Eye (tissue), 1 donor: ENCODE data around the gene TRPC1.
"Not testable (repeated sequence)": the region's sequence is repeated elsewhere in the genome, so short reads cannot be mapped to it uniquely, and the experiment has no call there.

Experiments used
- DNase-seq: peaks from one replicate; pipeline ENCODE4 v3.0.0-alpha.2; 2015

The TRPC1 gene

DNA sequence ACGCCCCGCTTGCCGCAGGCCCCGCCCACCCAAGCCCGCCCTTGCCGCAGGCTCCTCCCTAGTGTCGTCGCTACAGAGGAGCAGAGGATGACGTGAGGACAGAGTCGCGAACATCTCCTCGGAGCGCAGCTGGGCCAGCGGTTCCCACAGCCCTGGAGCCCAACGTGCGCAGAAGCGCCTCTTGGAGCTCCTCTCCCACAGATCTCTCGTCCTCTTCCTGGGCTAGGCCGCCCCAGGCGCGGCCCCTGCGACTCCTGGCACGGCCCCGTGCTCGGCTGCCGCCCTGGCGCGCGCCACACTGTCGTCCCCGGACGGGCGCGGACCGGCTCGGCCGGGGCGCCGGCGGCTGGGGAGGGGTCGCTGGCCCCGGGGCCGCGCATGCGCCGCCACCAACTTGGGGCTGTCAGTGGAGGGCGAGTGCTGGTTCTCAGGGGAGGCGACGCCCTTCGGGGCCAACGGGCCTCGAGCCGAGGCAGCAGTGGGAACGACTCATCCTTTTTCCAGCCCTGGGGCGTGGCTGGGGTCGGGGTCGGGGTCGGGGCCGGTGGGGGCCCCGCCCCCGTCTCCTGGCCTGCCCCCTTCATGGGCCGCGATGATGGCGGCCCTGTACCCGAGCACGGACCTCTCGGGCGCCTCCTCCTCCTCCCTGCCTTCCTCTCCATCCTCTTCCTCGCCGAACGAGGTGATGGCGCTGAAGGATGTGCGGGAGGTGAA, at the start of gene TRPC1:
TSS of gene TRPC1 (plus strand) at position 67 of the 714 bp plus-strand sequence. CDS start at position 593, 526 bp downstream.
- DNase-seq: peak; percentile 95

DNA sequence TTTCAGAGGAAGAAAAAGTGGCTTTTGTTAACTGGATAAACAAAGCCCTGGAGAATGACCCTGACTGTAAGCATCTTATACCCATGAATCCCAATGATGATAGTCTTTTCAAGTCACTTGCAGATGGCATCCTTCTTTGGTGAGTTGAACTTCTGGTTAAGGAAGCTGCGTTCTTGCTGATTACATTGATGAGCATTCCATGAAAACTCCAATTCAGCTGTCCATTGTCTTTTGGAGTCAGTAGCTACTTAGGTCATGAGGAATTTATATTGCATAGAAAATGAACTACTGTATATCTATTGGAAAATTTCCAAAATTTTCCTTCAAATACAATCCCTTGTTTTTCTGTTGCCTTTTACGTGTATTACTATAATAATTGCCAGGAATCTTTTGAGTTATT, 47.7 kb upstream of the TRPC1 start:
- DNase-seq: no peak

- no peak for DNase-seq
Measured at GRCh38 chr3:142680710-142681109, 43.1 kb upstream of the TRPC1 start.

DNA sequence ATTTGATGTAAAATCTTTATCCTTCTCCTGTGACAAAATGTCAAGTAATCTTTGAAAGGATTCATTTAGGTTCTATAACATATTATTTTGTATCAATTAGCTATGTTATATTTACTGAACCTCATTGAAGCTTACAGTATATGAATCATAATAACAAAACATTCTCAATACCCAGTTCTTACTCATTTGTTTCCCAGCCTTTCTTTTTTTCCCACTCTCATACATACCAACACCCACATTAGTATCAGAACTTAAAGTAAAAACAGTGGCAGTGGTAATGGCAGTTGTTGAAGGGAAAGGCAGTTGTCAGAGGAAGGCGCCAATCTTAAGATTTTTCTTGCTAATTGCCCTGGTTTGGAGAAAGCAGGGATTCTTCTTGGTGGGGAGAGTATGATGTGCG, 33.2 kb upstream of the TRPC1 start:
- no peak for DNase-seq

DNA sequence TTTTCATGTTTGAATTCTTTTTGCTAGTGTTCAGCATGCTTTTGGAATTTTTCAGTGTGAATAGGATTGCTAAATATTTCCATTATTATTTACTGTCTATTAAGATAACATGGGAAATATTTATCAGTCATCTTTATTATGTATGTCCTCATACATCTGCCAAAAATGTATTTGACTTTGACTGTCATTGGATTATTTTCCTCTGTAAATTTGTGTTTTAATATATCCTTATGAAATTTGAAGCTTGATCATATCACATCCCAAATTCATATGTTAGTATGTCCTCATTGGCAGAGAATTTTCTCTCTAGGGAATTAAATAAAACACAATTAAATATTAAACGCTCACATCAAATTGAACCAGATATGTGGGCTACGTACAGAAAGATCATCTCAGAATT, 32.3 kb upstream of the TRPC1 start:
- DNase-seq: no peak

GRCh38 chr3:142693136-142693853, 30.5 kb upstream of the TRPC1 start:
- DNase-seq: no peak

GRCh38 chr3:142694225-142694624, 29.6 kb upstream of the TRPC1 start:
- no peak for DNase-seq

DNA sequence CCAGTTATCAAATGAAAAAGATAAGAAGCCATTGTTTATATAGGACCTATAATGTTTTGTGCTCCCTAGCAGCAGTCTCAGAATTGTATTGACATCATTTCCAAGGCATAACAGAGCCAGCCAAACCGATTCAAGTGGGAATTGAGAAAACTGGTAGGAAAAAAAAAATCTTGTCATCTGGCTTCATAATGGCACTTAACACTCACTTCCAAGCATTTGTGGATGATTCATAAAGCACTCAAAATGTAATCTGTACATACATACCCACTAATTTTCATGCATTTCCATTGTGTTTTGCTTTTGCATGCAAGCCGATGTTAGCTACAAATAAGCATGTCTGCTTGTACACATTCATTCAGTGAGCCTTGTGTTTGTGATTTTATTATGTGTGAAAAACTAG, 18.6 kb upstream of the TRPC1 start:
- peak; percentile 6 for DNase-seq

GRCh38 chr3:142706321-142707127, 17.3 kb upstream of the TRPC1 start:
- no peak for DNase-seq

DNA sequence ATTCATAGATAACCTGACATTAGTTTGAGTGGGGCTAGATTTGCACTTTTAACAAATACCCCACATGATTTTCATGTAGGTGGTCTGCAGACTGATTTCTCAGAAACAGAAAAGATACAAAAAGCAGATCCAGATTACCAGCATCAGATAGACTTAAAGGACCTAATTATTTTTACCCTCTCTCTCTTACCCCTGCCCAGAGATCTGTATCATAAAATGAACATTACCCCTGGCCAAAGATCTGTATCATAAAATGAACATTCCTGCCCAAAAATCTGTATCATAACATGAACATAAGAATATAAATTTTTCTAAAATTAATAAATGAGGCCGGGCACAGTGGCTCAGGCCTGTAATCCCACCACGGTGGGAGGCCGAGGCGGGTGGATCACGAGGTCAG, 14.6 kb upstream of the TRPC1 start:
- DNase-seq: no peak

DNA sequence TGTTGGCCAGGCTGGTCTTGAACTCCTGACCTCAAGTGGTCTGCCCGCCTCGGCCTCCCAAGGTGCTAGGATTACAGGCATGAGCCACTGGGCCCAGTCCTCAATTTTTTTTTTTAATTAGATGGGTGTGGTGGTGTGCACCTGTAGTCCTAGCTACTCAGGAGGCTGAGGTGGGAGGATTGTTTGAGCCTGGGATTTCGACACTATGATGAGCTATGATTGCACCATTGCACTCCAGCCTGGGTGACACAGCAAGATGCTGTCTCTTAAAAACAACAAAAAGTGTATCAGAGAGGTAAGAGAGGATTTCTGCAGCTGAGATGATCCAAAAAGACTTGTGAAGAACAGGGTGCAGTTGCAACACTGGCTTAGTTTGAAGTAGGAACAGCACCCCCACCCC, 9.0 kb upstream of the TRPC1 start:
- DNase-seq: not testable (repeated sequence)

DNA sequence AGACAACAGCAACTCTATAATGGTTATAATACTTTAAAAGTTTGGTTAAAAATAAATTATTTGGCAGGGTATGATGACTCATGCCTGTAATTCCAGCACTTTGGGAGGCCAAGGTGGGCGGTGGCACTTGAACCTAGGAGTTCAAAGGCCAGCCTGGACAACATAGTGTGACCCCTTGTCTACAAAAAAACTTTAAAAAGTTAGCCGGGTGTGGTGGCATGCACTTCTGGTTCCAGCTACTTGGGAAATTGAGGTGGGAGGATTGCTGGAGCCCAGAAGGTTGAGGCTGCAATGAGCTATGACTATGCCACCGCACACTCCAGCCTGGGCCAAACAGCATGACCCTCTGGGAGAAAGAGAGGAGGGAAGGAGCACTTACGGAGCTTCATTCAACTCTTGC, 7.7 kb upstream of the TRPC1 start:
- DNase-seq: no peak

- DNase-seq: no peak
Measured at GRCh38 chr3:142723665-142723967, 218 bp upstream of the TRPC1 start.

DNA sequence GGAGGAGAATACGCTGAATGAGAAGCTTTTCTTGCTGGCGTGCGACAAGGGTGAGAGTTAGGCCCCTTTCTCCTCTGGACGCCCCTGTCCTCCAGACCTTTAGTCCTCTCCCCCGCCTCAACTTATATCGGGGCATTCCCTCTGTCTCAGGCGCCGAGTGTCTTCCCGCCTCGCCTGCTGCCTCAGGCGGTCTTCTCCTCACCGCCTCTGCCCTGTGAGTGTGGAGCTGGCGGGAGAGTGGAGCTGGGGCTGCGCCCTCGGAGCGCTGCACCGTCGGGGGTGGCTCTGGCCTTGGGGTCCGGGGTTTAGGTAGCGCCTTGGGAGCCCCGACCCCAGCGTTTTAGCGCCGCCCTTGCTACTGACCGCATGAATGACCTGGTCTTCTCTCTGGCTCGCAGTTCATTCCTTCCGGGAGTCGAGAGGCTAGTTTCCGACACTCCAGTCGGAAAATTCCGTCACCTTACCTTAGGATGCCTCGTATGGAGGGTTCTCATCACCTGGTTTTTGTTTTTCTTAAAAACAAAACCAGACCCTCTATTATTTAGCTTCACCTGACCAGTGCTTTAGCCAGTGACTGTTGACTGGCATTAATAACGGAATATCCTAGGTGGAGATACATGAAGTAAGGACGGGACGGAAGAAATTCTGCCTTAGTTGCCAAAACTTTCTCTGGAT, 985 bp downstream of the TRPC1 start:
- peak; percentile 91 for DNase-seq

GRCh38 chr3:142725357-142725739, 1.5 kb downstream of the TRPC1 start:
- no peak for DNase-seq

DNA sequence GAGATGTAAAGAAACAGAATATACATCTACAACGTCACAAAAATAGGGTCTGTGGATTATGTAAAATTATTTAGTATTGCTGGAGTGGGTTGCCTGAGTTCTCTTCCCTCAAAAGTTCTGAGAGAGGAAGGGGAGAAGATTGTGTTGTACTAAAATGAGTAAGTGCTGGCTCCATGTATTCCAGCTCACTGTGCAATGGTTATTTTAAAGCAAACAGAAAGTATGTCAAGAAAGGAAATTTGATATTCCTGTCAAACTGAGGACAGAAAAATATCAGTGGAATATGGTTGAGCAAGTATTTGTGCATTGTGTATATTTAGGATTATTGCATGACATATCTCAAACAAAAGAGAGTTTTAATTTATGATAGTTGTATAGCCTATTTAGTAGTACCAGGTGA, 2.2 kb downstream of the TRPC1 start:
- DNase-seq: no peak

DNA sequence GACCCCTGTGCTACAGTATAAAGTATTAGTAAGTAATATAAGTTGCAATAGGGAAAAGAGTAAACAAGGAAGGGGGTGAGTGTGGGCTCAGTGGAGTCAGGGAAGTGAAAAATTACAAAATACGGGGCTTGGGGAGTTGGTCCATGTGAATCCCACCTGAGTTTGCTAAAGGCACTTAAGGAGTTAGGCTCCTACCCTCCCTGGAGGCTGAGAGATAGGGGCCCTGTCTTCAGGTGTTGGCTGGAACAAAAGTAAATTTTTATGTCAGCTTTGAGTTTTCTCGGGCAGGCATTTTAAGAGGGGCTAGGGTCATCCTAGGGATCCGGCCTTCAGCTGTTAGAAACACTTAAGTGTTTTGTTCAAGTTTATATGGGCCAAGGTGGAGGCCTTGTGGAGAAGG, 8.2 kb downstream of the TRPC1 start:
- DNase-seq: no peak

- DNase-seq: no peak
Measured at GRCh38 chr3:142734834-142735233, 11.0 kb downstream of the TRPC1 start.

DNA sequence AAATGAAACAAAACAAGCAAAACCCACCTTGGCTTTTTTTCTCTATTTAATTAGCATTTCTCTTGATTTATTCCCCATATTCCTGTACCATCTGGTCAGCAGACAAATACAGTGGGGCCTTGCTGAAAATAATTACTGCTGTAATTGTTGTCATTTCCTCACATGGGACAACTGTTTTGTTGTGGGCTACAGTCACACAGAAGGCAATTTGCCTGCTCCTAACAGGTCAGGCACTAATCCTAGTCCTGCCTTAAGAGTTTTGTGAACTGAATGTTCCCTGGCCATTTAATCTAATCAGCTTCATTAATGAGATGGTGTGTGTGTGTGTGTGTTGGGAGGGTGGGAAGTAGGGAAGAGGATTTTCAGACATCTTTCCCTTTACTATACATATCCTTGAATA, 11.6 kb downstream of the TRPC1 start:
- no peak for DNase-seq

GRCh38 chr3:142738396-142738795, 14.6 kb downstream of the TRPC1 start:
- no peak for DNase-seq

GRCh38 chr3:142746646-142747045, 22.8 kb downstream of the TRPC1 start:
- DNase-seq: no peak

GRCh38 chr3:142750531-142750930, 26.7 kb downstream of the TRPC1 start:
- not testable (repeated sequence) for DNase-seq

- not testable (repeated sequence) for DNase-seq
Measured at GRCh38 chr3:142752605-142753004, 28.8 kb downstream of the TRPC1 start.
